GM12873 (cell line): ENCODE measurements around the gene FERD3L.

Experiments
- TF ChIP-seq, protein P1 (sequence below): IDR thresholded peaks from 2 replicates; pipeline ENCODE4 v1.5.1; 2012; ENCODE audit warnings: low read depth, mild to moderate bottlenecking, moderate library complexity, low read length, control low read depth; ENCODE audit not compliant: insufficient read depth; ENCODE audit errors: missing control alignments

The FERD3L gene

DNA sequence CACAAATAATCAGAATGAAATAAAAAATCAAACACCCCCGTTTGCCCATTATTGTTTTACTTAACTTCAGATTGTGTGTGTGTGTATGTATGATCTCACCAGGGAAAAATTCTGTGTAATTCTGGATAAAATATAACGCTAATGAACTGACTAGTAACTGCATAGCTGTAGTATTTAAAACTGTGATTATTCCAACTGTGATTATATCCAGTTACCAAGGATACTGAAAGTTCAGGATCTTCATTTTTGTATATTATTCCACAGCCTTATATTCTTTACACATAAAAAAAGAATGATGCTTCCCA, 30.7 kb downstream of the FERD3L start:
- TF ChIP-seq, protein P1, sequence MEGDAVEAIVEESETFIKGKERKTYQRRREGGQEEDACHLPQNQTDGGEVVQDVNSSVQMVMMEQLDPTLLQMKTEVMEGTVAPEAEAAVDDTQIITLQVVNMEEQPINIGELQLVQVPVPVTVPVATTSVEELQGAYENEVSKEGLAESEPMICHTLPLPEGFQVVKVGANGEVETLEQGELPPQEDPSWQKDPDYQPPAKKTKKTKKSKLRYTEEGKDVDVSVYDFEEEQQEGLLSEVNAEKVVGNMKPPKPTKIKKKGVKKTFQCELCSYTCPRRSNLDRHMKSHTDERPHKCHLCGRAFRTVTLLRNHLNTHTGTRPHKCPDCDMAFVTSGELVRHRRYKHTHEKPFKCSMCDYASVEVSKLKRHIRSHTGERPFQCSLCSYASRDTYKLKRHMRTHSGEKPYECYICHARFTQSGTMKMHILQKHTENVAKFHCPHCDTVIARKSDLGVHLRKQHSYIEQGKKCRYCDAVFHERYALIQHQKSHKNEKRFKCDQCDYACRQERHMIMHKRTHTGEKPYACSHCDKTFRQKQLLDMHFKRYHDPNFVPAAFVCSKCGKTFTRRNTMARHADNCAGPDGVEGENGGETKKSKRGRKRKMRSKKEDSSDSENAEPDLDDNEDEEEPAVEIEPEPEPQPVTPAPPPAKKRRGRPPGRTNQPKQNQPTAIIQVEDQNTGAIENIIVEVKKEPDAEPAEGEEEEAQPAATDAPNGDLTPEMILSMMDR: no peak

DNA sequence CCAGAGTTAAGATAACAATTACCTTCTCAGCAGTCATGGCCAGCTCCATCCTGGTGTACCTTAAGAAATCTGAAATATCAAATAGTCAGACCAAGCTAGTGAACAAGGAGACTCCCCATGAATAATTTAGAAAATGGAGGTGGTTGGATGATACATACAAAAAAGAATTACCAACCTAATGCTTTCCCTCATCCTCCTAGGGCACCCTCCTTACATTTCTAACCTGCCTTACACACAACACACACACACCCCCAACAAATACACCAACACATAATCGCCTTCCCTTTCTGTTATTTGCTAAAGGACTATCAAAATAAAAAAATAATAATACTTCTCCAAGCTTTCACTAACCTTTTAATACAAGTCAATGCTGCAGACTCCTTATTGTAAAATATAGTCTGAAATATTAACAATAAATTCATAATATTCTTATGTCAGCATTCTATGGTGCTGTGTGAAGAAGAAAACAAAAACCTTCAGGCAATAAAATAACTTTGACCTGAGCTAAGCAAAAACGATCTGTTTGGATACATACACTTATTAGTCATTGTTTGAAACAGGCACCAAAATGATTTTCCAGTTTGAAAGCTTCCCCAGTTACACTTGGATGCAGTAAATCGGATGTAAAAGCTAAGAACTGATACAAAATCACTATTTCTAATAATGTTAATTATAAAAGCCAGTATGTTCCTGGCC, 31.2 kb downstream of the FERD3L start:
- TF ChIP-seq, protein P1: no peak

DNA sequence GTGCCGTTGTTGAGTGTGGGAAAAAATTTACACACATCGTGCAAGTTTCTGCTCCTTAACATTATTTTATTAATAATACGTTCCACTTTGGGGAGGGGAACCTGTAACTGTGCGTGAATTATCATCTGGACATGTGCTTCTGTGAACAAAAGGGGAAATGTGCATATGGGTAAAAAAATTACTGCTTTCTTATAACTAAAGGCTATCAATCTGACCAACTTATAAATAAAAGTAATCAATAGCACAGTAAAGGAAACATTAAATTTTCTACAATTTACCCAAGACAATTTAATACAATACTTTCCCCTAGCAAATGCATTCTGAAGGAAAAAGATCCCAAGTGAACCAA, 32.2 kb downstream of the FERD3L start:
- TF ChIP-seq, protein P1: no peak

DNA sequence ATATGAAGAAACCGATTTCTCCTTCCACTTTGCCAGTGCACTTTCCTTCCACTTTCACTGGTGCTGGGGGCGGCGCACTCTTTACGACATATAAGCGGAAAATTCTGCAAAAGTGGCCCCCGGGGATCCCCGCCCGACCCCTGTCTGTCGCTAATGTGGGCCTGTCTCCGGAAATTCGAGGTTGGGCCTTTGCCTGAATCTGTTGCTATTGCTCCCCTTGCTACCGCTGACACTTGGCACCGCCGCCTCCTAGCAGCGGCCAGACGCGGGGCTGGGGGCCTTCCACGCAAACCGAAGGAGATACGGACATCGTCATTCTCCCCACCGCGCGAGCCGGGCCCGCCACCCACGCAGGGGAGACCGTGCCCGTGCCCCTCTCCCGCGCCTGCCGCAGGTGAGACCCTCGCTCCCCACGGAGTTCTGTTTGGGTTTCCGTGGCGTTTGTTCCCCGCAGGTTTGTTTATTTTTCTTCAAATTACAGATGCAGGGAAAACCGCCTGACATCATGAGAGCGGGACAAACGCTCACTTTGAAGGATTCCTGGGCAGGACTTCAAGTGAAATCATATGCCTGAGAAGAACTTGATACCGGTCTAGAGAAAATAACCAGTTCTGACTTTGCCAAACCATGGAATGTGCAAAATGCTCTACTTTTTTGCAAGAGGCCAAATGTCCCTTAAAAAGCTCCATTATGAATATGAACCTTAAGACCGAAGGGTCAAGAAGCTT, 32.8 kb downstream of the FERD3L start:
- TF ChIP-seq, protein P1: no peak

DNA sequence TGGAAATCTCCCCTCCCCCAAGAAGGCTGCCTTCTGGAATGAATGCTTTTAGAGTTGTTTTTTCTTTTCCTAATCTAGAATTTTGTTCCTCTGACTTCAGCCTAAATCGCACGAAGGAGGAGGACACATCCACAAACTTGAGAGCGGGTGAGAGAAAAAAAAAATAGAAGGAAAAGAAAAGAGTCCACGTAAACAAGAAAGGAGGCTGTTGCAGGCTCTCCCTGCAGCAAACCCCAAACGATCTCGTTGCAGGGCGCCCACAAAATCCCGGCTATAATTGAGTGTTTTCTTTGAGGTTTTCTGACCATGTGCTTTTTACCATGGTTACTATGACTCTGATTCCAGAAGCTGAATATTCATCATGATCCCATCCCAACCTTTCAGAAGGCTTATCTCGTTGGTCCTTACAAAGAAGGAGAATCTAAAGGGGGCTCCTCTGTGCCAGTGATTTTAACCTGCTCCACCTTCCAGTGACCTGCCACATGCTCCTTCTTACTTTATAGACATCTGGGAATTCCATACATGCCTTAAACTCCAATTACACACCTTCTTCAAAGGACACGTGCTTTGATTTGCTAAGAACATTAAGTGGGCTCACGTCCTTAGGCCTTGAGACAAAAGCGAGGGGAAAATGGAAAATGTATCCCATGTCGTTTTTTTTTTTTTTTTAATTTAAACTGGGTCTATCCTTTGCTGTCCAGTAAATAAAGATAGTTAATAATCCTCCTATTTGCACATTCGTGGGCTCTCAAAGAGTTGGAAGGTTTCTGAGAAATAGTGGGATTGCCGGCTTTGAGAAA, 33.5 kb downstream of the FERD3L start:
- TF ChIP-seq, protein P1: no peak

DNA sequence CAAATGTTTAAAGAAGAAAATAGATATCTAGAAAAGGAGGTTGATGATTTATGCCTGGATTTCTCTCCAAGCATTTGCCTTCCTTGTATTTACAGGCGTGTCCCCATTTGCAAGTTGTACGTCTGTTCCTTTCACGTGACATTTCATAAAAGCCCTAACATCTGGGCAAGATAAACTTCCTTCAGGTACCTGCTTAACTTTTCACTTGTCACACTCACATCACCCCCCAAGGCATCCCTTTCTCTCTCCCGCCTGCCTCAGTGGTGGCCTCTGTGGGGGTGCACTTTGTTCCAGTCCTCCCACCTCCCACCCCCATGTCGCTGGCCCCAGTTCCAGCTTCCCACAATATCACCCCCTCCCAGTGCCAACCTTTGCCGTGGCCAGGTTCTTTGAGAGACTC, 34.4 kb downstream of the FERD3L start:
- TF ChIP-seq, protein P1: no peak

DNA sequence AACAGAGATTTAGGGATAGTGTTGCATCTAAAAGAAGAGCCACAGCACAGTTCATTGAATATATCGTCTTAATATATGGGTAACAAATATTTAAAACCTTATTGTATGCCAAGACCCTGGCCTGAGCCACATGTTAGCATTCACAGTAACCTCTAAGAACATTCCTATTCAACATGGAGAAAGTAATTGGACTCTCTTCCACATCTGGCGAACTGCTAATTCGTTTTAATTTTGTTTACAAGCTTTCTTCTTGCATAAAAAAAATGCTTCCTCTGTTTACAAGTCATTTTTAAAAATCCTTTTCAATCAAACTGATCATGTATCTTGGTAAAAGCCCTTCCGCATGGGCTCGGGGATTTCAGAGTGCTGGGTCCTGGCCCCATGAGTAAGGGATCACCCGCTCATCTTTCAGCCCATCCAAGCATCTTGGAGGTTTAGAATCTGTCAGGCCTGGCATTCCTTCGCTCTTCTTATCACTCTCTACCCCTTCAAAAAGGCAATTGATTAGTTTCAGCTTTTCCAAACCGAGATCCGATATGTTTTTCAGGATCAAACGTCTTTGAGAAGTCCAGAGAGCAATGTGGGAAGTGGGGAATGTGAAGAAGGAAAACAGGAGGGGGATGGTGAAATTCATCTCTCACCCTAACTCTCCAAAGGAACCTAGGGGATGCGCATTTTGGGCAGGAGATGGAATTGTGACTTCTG, 35.0 kb downstream of the FERD3L start:
- TF ChIP-seq, protein P1: no peak
